Measurements from ENCODE around the gene TMEM232.
"Not testable (repeated sequence)": the region's sequence is repeated elsewhere in the genome, so short reads cannot be mapped to it uniquely, and the experiment has no call there.

The TMEM232 gene

DNA sequence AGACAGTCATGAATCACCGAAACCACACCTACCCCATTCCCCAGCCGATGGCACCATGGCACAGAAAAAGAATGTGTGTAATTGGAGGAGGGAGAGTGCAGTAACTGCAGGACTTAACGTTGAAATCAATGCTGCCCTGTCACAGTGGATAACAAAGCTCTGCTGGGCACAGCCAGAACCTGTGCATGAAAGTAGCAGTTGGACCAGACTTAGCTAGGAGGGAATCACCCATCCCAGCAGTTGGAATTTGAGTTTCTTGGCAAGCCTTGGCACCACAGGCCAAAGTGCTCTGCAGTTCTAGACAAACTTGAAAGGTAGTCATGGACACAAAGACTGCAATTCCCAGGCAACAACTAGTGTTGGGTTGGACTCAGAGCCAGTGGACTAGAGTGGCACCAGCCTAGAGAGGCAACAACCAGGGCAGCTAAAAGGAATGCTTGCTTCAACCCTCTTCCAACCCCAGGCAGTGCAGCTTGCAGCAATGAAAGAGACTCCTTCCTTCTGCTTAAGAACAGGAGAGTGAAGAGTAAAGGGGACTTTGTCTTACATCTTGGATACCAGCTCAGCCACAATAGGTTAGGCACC lies 19.1 kb downstream of the TMEM232 start:
- DNase-seq (ENCODE audit: low read depth): no peak

- DNase-seq (ENCODE audit: low read depth): no peak
Measured at GRCh38 chr5:110705349-110705748, 21.1 kb downstream of the TMEM232 start.

DNA sequence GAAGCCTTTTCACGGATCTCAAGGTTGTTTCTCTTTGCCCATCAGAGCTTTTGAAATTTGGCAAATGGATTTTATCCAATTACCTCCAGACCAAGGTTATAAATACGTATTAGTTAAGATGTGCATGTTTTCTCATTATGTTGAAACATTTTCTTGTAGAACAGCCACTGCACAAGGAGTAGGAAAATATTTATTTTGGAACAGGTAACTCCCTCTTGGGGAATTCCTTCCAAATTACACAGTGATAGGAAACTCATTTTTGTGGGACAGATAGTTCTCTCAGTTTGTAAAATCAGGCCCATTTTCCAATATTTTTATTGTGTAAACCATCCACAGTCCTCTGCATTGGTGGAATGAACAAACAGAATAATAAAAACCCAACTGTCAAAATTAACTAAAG lies 23.0 kb downstream of the TMEM232 start:
- no peak for DNase-seq (ENCODE audit: low read depth)

DNA sequence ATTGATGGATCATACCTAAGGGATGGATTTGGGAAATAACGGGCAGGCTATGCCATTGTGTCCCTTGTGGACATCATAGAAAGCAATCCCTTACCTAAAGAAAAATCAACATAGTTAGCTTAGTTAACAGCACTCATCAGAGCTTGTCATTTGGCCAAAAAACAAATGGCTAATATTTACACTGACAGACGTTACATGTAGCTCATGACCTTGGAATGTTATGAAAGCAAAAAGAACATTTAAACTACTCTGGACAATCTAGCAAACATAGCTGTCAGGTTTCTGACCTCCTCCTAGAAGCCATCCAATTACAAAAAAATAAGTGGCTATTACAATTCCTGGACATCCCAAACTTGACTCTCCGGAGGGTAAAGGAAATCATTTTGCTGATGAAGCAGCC lies 23.8 kb downstream of the TMEM232 start:
- DNase-seq (ENCODE audit: low read depth): no peak

- DNase-seq (ENCODE audit: low read depth): no peak
Measured at GRCh38 chr5:110702300-110702699, 24.2 kb downstream of the TMEM232 start.

DNA sequence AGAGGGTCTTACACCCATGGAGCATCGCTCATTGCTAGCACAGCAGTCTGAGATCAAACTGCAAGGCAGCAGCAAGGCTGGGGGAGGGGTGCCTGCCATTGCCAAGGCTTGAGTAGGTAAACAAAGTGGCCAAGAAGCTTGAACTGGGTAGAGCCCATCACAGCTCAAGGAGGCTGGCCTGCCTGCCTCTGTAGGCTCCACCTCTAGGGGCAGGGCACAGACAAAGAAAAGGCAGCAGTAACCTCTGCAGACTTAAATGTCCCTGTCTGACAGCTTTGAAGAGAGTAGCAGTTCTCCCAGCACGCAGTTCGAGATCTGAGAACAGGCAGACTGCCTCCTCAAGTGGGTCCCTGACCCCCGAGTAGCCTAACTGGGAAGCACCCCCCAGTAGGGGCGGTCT lies 33.8 kb downstream of the TMEM232 start:
- not testable (repeated sequence) for DNase-seq (ENCODE audit: low read depth)

DNA sequence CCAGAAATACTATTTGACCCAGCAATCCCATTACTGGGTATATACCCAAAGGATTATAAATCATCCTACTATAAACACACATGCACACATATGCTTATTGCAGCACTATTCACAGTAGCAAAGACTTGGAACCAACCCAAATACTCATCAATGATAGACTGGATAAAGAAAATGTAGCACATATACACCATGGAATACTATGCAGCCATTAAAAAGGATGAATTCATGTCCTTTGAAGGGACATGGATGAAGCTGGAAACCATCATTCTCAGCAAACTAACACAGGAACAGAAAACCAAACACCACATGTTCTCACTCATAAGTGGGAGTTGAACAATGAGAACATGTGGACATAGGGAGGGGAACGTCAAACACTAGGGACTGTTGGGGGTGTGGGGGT lies 35.9 kb downstream of the TMEM232 start:
- DNase-seq (ENCODE audit: low read depth): not testable (repeated sequence)

GRCh38 chr5:110687485-110687884 lies 39.0 kb downstream of the TMEM232 start:
- DNase-seq (ENCODE audit: low read depth): no peak

DNA sequence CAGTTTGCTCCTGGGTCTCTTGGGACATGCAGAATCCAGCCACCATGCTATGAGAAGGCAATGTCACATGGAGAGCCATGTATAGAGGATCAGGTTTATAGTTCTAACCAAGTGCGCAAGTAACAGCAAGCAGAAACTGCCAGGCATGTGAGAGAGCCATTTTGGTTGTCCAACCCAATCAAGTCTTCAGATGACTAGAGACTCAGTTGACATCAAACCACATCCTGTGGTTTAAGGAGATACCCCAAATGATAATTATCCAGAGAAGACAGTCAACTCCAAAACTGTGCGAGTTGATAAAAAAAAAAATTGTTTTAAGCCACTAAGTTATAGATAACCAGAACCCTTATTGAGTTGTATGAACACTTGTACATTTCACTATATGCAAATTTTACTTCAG lies 40.2 kb downstream of the TMEM232 start:
- DNase-seq (ENCODE audit: low read depth): no peak

- no peak for DNase-seq (ENCODE audit: low read depth)
Measured at GRCh38 chr5:110681953-110682352, 44.5 kb downstream of the TMEM232 start.

GRCh38 chr5:110681109-110681508 lies 45.4 kb downstream of the TMEM232 start:
- no peak for DNase-seq (ENCODE audit: low read depth)

DNA sequence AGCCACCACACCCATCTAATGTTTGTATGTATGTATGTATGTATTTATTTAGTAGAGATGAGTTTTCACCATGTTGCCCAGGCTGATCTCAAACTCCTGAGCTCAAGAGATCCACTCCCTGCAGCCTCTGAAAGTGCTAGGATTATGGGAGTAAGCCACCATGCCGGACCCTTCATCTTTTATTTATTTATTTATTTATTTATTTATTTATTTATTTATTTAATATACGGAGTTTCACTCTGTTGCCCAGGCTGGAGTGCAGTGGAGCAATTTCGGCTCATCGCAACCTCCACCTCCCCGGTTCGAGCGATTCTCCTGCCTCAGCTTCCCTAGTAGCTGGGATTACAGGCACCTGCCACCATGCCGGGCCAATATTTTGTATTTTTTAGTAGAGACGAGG lies 49.9 kb downstream of the TMEM232 start:
- DNase-seq (ENCODE audit: low read depth): not testable (repeated sequence)

DNA sequence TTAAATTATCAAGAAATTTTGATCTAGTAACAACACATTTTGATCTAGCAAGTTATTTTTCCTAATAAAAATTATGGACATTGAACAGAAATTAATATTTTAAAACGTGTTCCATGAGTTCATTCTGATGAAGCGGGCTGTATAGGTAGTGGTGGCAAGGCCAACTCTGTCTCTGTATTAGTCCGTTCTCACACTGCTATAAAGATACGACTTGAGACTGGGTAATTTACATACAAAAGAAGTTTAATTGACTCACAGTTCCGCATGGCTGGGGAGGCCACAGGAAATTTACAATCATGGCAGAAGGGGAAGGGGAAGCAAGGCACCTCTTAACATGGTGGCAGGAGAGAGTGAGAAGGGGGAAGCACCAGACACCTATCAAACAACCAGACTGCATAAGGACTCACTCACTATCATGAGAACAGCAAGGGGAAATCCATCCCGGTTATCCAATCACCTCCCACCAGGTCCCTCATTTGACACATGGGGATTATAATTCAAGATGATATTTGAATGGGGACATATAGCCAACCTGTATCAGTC lies 61.2 kb downstream of the TMEM232 start:
- DNase-seq (ENCODE audit: low read depth): no peak

DNA sequence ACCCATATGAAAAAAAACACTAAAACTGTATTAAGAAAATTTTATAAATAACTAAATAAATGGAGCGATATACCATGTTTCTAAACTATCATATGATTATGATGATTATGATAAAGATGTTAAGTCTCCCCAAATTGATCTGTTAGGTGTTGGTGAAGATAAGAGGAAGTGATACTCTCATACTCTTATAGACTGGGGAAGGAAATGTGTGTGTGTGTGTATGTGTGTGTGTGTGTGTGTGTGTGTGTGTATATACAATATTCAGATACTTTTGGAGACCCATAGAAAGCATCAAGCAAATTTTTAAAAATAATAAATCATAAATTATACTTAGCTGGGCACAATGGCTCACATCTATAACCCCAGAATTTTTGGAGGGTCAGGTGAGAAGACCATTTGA lies 62.9 kb downstream of the TMEM232 start:
- no peak for DNase-seq (ENCODE audit: low read depth)

DNA sequence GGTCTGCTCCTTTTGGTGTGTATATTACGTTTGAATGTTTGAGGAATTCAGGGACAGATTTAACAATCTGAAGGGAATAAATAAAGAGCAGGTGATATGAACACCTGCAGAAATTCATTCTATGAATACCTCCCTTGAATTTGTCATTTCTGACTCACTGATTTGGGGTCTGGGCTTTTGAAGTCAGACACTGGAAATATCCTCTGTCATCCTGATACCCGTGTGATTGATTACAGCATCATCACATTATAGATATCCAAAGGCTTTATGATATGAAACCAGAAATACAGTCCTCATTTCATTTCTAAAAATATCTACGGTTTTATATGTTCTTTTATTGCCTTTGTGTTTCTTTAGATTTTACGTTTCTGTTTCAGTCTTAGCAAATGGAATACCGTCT lies 68.5 kb downstream of the TMEM232 start:
- DNase-seq (ENCODE audit: low read depth): no peak

- DNase-seq (ENCODE audit: low read depth): no peak
Measured at GRCh38 chr5:110653231-110653970, 73.1 kb downstream of the TMEM232 start.

GRCh38 chr5:110651507-110651906 lies 75.0 kb downstream of the TMEM232 start:
- DNase-seq (ENCODE audit: low read depth): no peak

DNA sequence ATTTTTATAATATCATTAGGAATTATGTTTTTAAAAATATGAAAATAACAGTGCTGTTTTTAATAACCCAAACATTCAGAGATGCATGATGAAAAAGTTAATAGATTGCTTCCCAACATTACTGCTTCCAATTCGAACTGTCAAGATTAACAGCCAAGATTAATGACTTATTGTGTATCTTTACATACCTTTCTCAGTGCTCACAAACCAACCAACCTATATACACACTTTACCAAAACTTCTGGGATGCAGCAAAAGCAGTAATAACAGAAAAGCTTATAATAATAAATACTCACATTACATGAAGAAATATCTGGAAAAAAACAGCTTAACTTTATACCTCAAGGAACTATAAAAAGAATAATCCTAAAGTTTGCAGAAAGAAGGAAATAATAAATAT lies 82.1 kb downstream of the TMEM232 start:
- no peak for DNase-seq (ENCODE audit: low read depth)

DNA sequence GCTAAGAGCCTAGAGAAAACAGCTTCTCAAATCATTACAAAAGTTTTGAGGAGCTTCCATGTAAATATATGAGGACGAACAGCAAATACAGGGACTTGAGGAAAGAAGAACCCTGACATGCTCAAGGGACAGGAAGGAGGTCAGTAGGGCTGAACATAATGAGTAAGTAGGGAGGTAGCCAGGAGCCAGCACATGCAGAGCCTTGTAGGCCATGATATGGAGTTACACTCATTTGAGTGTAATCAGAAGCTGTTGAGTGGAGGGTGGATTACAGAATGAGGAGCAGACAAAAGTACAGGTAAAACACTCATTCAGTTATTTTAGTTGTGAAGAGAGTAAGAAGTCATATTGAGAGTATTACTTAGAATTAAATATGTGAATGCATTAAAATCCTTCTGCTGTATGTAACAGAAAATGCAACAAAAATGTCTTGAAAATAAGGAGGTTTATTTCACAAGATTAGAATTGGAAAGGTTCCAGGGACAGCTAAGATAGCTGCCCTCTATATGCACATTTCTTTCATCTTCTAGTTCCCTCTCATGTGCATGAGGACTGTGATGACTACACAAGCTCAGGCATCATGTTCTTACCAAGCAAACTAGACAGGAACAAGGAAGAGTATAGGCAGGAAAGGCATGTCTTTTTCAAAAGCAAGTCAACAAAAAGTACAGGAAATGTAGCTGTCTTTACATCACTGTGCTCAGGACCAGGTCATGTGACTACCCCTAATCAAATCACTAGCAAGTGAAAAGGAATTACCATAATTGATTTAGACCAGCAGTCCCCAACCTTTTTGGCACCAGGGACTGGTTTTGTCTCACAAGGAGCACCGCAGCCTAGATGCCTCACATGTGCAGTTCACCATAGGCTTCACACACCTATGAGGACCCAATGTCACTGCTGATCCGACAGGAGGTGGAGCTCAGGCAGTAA lies 87.2 kb downstream of the TMEM232 start:
- no peak for DNase-seq (ENCODE audit: low read depth)

DNA sequence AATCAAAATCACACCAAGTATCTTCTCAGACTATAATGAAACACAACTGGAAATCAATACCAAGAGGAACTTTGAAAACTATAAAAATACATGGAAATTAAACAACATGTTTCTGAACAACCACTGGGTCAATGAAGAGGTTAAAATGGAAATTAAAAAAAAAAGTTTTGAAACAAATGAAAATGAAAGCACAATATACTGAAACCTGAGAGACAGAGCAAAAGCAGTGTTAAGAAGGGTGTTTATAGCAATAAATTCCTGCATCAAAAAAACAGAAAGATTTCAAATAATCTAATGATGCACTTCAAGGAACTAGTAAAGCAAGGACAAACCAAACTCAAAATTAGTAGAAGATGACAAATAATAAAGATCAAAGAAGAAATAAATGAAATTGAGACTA lies 92.0 kb downstream of the TMEM232 start:
- DNase-seq (ENCODE audit: low read depth): no peak

DNA sequence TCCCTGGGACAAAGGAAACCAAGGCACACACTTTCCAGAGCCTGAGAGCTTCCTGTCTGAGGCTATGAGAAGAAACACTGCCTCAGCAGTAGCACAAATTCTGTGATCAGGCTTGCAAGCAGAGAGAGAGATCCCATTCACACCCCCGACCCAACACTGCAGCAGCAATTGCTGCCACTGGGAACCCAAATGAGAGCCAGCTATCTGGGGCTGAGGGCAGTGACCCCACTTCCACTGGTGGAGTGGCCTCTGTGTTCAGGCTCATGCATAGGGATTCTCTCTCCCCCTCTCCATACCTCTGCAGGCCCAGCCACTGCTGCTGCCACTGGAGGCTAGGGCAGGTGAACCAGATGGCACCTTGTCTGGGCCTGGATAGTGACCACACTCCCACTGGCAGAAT lies 95.2 kb downstream of the TMEM232 start:
- DNase-seq (ENCODE audit: low read depth): no peak

- DNase-seq (ENCODE audit: low read depth): no peak
Measured at GRCh38 chr5:110630350-110630749, 96.1 kb downstream of the TMEM232 start.

Measured in activated T-cell treated with anti-CD3 and anti-CD28 coated beads for 24 hours (primary cell).